Naive thymus-derived CD4-positive, alpha-beta T cell (primary cell): ENCODE measurements around the gene WDR20. TPM values are rescaled to one million over a fixed set of nuclear protein-coding genes. Genes with fewer than 3 reads are reported as not detected.

Experiments used
- ATAC-seq: fragments of 150-1000 bp; cut with Tn5 transposase; 2 replicates; pipeline ENCODE4 v1.10.0; 2021; ENCODE audit warnings: mild to moderate bottlenecking, moderate library complexity
- CTCF ChIA-PET: fragments of 350-600 bp; sonication (Branson Sonifier 250); formaldehyde crosslinking; loops from one replicate; lab custom pipeline; 2021; ENCODE audit warnings: antibody characterized with exemption; lab: Charles Lee
- POLR2A ChIA-PET: fragments of 350-600 bp; sonication (Branson Sonifier 250); formaldehyde crosslinking; loops from one replicate; lab custom pipeline; 2021; ENCODE audit warnings: antibody characterized with exemption, inconsistent platforms; lab: Charles Lee
- DNase-seq, 9 donors: peaks; one replicate each; pipeline versions ENCODE4 v3.0.0 to v3.0.0-alpha.2; 2020 to 2022; ENCODE audit warnings: mixed read lengths in 1 of 9
- H3K27ac ChIP-seq: one replicate; pipeline ENCODE4 v1.7.0; 2013; ENCODE audit warnings: mild to moderate bottlenecking, low read depth, low read length, moderate library complexity
- H3K27me3 ChIP-seq, 2 donors: one replicate each; pipeline ENCODE4 v1.7.0; 2013; ENCODE audit warnings: low read length in 2 of 2, mild to moderate bottlenecking in 2 of 2, moderate library complexity in 2 of 2; ENCODE audit not compliant: control insufficient read depth in 2 of 2, insufficient read depth in 2 of 2
- H3K36me3 ChIP-seq, 3 experiments: 1 replicate in 2 of 3; 2 replicates in 1 of 3; pipeline ENCODE4 v1.7.0; 2013; ENCODE audit warnings: low read length in 3 of 3, mild to moderate bottlenecking in 3 of 3, moderate library complexity in 1 of 3; ENCODE audit not compliant: insufficient read depth in 3 of 3, control insufficient read depth in 2 of 3
- H3K4me1 ChIP-seq, 2 donors: one replicate each; pipeline ENCODE4 v1.7.0; 2013; ENCODE audit warnings: low read length in 2 of 2, mild to moderate bottlenecking in 2 of 2, moderate library complexity in 1 of 2; ENCODE audit not compliant: control insufficient read depth in 2 of 2, insufficient read depth in 2 of 2
- H3K4me3 ChIP-seq: 2 replicates; pipeline ENCODE4 v1.7.0; 2013; ENCODE audit warnings: mild to moderate bottlenecking, low read length
- H3K9me3 ChIP-seq, 3 experiments: 1 replicate in 2 of 3; 2 replicates in 1 of 3; pipeline ENCODE4 v1.7.0; 2013; ENCODE audit warnings: low read length in 3 of 3; ENCODE audit not compliant: control insufficient read depth in 2 of 3
- H3K27ac Mint-ChIP-seq, 9 donors: one replicate each; pipeline ENCODE4 v1.8.0; 2020 to 2022; ENCODE audit warnings: mixed read lengths in 9 of 9, mild to moderate bottlenecking in 8 of 9, moderate library complexity in 5 of 9, inconsistent platforms in 2 of 9
- H3K27me3 Mint-ChIP-seq, 5 donors: one replicate each; pipeline ENCODE4 v1.8.0; 2021 to 2022; ENCODE audit warnings: mixed read lengths in 5 of 5, mild to moderate bottlenecking in 1 of 5
- H3K36me3 Mint-ChIP-seq, 5 donors: one replicate each; pipeline ENCODE4 v1.8.0; 2020 to 2022; ENCODE audit warnings: mixed read lengths in 5 of 5, mild to moderate bottlenecking in 3 of 5, inconsistent platforms in 1 of 5
- H3K4me1 Mint-ChIP-seq, 7 donors: one replicate each; pipeline ENCODE4 v1.8.0; 2020 to 2022; ENCODE audit warnings: mixed read lengths in 7 of 7, mild to moderate bottlenecking in 3 of 7, inconsistent platforms in 1 of 7
- H3K4me3 Mint-ChIP-seq, 10 donors: one replicate each; pipeline ENCODE4 v1.8.0; 2020 to 2022; ENCODE audit warnings: mild to moderate bottlenecking in 10 of 10, mixed read lengths in 10 of 10, moderate library complexity in 6 of 10, inconsistent platforms in 2 of 10
- H3K9me3 Mint-ChIP-seq, 11 donors: one replicate each; pipeline ENCODE4 v1.8.0; 2020 to 2022; ENCODE audit warnings: mixed read lengths in 11 of 11, mild to moderate bottlenecking in 4 of 11, inconsistent platforms in 1 of 11, moderate library complexity in 1 of 11
- intact Hi-C, 2 donors: fragments of 100-400 bp; cut with micrococcal nuclease; formaldehyde crosslinking; loops; one replicate each; pipeline ENCODE4 v1.15.1; 2023
- polyA plus RNA-seq, 2 donors: library from polyadenylated mRNA; unstranded; fragments of 300-500 nt; fragmentation: Illumina TruSeq; gene quantifications; one replicate each; pipeline ENCODE4 v1.2.3, GENCODE V29; 2021
- total RNA-seq, 6 experiments: library from RNA in 5 of 6; stranded (reverse) in 5 of 6; gene quantifications; 1 replicate in 5 of 6; 2 replicates in 1 of 6; pipeline ENCODE4 v1.2.3 and lab custom pipeline; 2021 to 2026

WDR20 gene
- total and polyA plus RNA-seq, 7 experiments from 2014 or later = 9.1 to 67.8 (median 36.1) TPM

GRCh38 chr14:102157346-102157745 lies 17.6 kb downstream of the WDR20 start:
- H3K36me3 ChIP-seq = peaks cover 0 to 20% (median 0%) of the 10 kb centered on the region in 3 experiments
- intact Hi-C loops = no loop called here
- H3K9me3 ChIP-seq = no peaks in the 10 kb centered on the region
- H3K27ac ChIP-seq = no peak overlapping the region
- ATAC-seq (no peak), DNase-seq (no peak)
- Mint-ChIP-seq H3K36me3 (peaks cover 0 to 26% (median 13%) of the 10 kb centered on the region in 5 donors), H3K27ac (peak overlapping the region in 2 of 9 donors; percentile 20 to 30), H3K4me1 (peaks cover 19 to 74% (median 57%) of the 10 kb centered on the region in 7 donors), H3K4me3 (no peak overlapping the region), H3K9me3 (peaks cover 0 to 5% (median 0%) of the 10 kb centered on the region in 11 donors), H3K27me3 (no peaks in the 10 kb centered on the region)
- peaks cover 0 to 9% of the 10 kb centered on the region in 2 donors for H3K4me1 ChIP-seq
- POLR2A ChIA-PET = no interaction called here
- CTCF ChIA-PET = no interaction called here
- H3K4me3 ChIP-seq = no peak overlapping the region
- H3K27me3 ChIP-seq = no peaks in the 10 kb centered on the region

GRCh38 chr14:102158797-102159196 lies 19.1 kb downstream of the WDR20 start:
- DNase-seq (no peak), ATAC-seq (no peak)
- peak overlapping the region in 2 of 9 donors; percentile 39 to 56 for H3K27ac Mint-ChIP-seq
- H3K36me3 Mint-ChIP-seq = peaks cover 0 to 20% (median 5%) of the 10 kb centered on the region in 5 donors
- intact Hi-C loops = no loop called here
- Histone ChIP-seq H3K4me3 (no peak overlapping the region), H3K4me1 (peaks cover 0 to 9% of the 10 kb centered on the region in 2 donors), H3K9me3 (no peaks in the 10 kb centered on the region), H3K36me3 (peaks cover 0 to 20% (median 0%) of the 10 kb centered on the region in 3 experiments), H3K27me3 (no peaks in the 10 kb centered on the region), H3K27ac (no peak overlapping the region)
- no peaks in the 10 kb centered on the region for H3K9me3 Mint-ChIP-seq
- H3K4me3 Mint-ChIP-seq = peak overlapping the region in 1 of 10 donors; percentile 5
- POLR2A ChIA-PET = no interaction called here
- CTCF ChIA-PET = no interaction called here
- no peaks in the 10 kb centered on the region for H3K27me3 Mint-ChIP-seq
- peaks cover 23 to 71% (median 54%) of the 10 kb centered on the region in 7 donors for H3K4me1 Mint-ChIP-seq

GRCh38 chr14:102159841-102160240 lies 20.1 kb downstream of the WDR20 start:
- Mint-ChIP-seq H3K27me3 (no peaks in the 10 kb centered on the region), H3K27ac (no peak overlapping the region), H3K4me3 (no peak overlapping the region), H3K36me3 (peaks cover 6 to 28% (median 12%) of the 10 kb centered on the region in 5 donors), H3K4me1 (peaks cover 28 to 71% (median 56%) of the 10 kb centered on the region in 7 donors), H3K9me3 (peaks cover 0 to 3% (median 0%) of the 10 kb centered on the region in 11 donors)
- Histone ChIP-seq H3K27ac (no peak overlapping the region), H3K4me1 (peaks cover 0 to 9% of the 10 kb centered on the region in 2 donors), H3K27me3 (no peaks in the 10 kb centered on the region), H3K9me3 (no peaks in the 10 kb centered on the region), H3K36me3 (peaks cover 0 to 20% (median 0%) of the 10 kb centered on the region in 3 experiments), H3K4me3 (no peak overlapping the region)
- intact Hi-C loops = no loop called here
- POLR2A ChIA-PET = no interaction called here
- ATAC-seq (no peak), DNase-seq (no peak)
- CTCF ChIA-PET = no interaction called here

GRCh38 chr14:102162487-102162886 lies 22.8 kb downstream of the WDR20 start:
- Mint-ChIP-seq H3K9me3 (peaks cover 0 to 3% (median 0%) of the 10 kb centered on the region in 11 donors), H3K27me3 (no peaks in the 10 kb centered on the region), H3K4me3 (peak overlapping the region in 1 of 10 donors; percentile 32), H3K27ac (no peak overlapping the region), H3K4me1 (peaks cover 30 to 84% (median 64%) of the 10 kb centered on the region in 7 donors), H3K36me3 (peaks cover 8 to 37% (median 14%) of the 10 kb centered on the region in 5 donors)
- Histone ChIP-seq H3K27me3 (no peaks in the 10 kb centered on the region), H3K9me3 (no peaks in the 10 kb centered on the region), H3K36me3 (peaks cover 0 to 21% (median 0%) of the 10 kb centered on the region in 3 experiments), H3K27ac (no peak overlapping the region), H3K4me1 (peaks cover 0 to 6% of the 10 kb centered on the region in 2 donors), H3K4me3 (no peak overlapping the region)
- POLR2A ChIA-PET = no interaction called here
- CTCF ChIA-PET = no interaction called here
- intact Hi-C loops = no loop called here
- DNase-seq (no peak), ATAC-seq (no peak)

- no peak overlapping the region for H3K27ac ChIP-seq
- no peaks in the 10 kb centered on the region for H3K27me3 ChIP-seq
- H3K36me3 Mint-ChIP-seq = peaks cover 8 to 34% (median 20%) of the 10 kb centered on the region in 5 donors
- H3K9me3 ChIP-seq = no peaks in the 10 kb centered on the region
- POLR2A ChIA-PET = no interaction called here
- H3K9me3 Mint-ChIP-seq = peaks cover 0 to 3% (median 0%) of the 10 kb centered on the region in 11 donors
- DNase-seq (no peak), ATAC-seq (no peak)
- H3K4me3 Mint-ChIP-seq = peak overlapping the region in 3 of 10 donors; percentile 3 to 12 (median 8)
- peaks cover 26 to 82% (median 64%) of the 10 kb centered on the region in 7 donors for H3K4me1 Mint-ChIP-seq
- H3K4me3 ChIP-seq = no peak overlapping the region
- no peaks in the 10 kb centered on the region for H3K27me3 Mint-ChIP-seq
- H3K27ac Mint-ChIP-seq = peak overlapping the region in 4 of 9 donors; percentile 15 to 37 (median 20)
- CTCF ChIA-PET = no interaction called here
- H3K4me1 ChIP-seq = peaks cover 0 to 2% of the 10 kb centered on the region in 2 donors
- intact Hi-C loops = no loop called here
- H3K36me3 ChIP-seq = peaks cover 0 to 13% (median 0%) of the 10 kb centered on the region in 3 experiments
Observed at GRCh38 chr14:102164241-102164641, 24.5 kb downstream of the WDR20 start.

GRCh38 chr14:102164965-102165364 lies 25.3 kb downstream of the WDR20 start:
- H3K36me3 Mint-ChIP-seq = peaks cover 8 to 36% (median 21%) of the 10 kb centered on the region in 5 donors
- H3K9me3 ChIP-seq = no peaks in the 10 kb centered on the region
- H3K4me3 ChIP-seq = no peak overlapping the region
- no peak for ATAC-seq
- H3K4me3 Mint-ChIP-seq = peak overlapping the region in 2 of 10 donors; percentile 12 to 36
- H3K27me3 Mint-ChIP-seq = no peaks in the 10 kb centered on the region
- no peak for DNase-seq
- CTCF ChIA-PET = no interaction called here
- H3K4me1 Mint-ChIP-seq = peaks cover 26 to 79% (median 68%) of the 10 kb centered on the region in 7 donors
- H3K27me3 ChIP-seq = no peaks in the 10 kb centered on the region
- peak overlapping the region in 2 of 9 donors; percentile 23 to 41 for H3K27ac Mint-ChIP-seq
- POLR2A ChIA-PET = no interaction called here
- H3K9me3 Mint-ChIP-seq = peaks cover 0 to 3% (median 0%) of the 10 kb centered on the region in 11 donors
- intact Hi-C loops = no loop called here
- H3K27ac ChIP-seq = no peak overlapping the region
- H3K36me3 ChIP-seq = peaks cover 0 to 11% (median 0%) of the 10 kb centered on the region in 3 experiments
- H3K4me1 ChIP-seq = no peaks in the 10 kb centered on the region

GRCh38 chr14:102170061-102170460 lies 30.4 kb downstream of the WDR20 start:
- H3K4me1 Mint-ChIP-seq = peaks cover 4 to 57% (median 48%) of the 10 kb centered on the region in 7 donors
- peaks cover 0 to 19% (median 15%) of the 10 kb centered on the region in 5 donors for H3K36me3 Mint-ChIP-seq
- CTCF ChIA-PET = no interaction called here

More at GRCh38 chr14:102170061-102170460, 30.4 kb downstream of the WDR20 start:
- ATAC-seq (no peak), DNase-seq (no peak)
- H3K36me3 ChIP-seq = peaks cover 0 to 2% (median 0%) of the 10 kb centered on the region in 3 experiments
- peaks cover 0 to 1% (median 0%) of the 10 kb centered on the region in 11 donors for H3K9me3 Mint-ChIP-seq
- H3K27ac Mint-ChIP-seq = no peak overlapping the region
- no peaks in the 10 kb centered on the region for H3K4me1 ChIP-seq
- H3K27me3 Mint-ChIP-seq = no peaks in the 10 kb centered on the region
- H3K4me3 ChIP-seq = no peak overlapping the region
- H3K9me3 ChIP-seq = no peaks in the 10 kb centered on the region
- intact Hi-C loops = no loop called here
- no peaks in the 10 kb centered on the region for H3K27me3 ChIP-seq
- no peak overlapping the region for H3K27ac ChIP-seq
- no peak overlapping the region for H3K4me3 Mint-ChIP-seq
- POLR2A ChIA-PET = no interaction called here
